OCI-LY7 (cell line): ENCODE data around the gene BICD1.

Source experiments
- CTCF ChIP-seq: fragments of 200-600 bp; sonication (generic); conservative IDR thresholded peaks from 2 replicates; pipeline ENCODE4 v1.5.1; 2014; ENCODE audit warnings: mild to moderate bottlenecking, antibody characterized with exemption, low read length, moderate library complexity, mixed read lengths
- EZH2phosphoT487 ChIP-seq: fragments of 200-600 bp; sonication (generic); IDR thresholded peaks from 2 replicates; pipeline ENCODE4 v1.6.1; 2018; ENCODE audit warnings: low read depth, borderline replicate concordance, mild to moderate bottlenecking, mixed run types, antibody characterized with exemption, low read length, moderate library complexity, mixed read lengths

- TF ChIP-seq CTCF (no peak), EZH2phosphoT487 (no peak)
These were observed 174.5 kb downstream of the BICD1 start for GRCh38 chr12:32281098-32281497.
